ENCODE results near the gene RIOX2.
A peak's percentile ranks its signal among the peaks of the same experiment; 100 is the strongest.

RIOX2 gene

GRCh38 chr3:97988784-97989568 is 16.7 kb upstream of the RIOX2 start:
- ATAC-seq: no peak

- no peak for ATAC-seq
These were observed 15.1 kb upstream of the RIOX2 start for GRCh38 chr3:97987306-97987705.

- ATAC-seq: no peak
These were observed 11.8 kb upstream of the RIOX2 start for GRCh38 chr3:97983933-97984491.

- ATAC-seq: peak; percentile 48 to 58
These were observed 9.7 kb upstream of the RIOX2 start for GRCh38 chr3:97981886-97982285.

GRCh38 chr3:97979610-97980009 is 7.4 kb upstream of the RIOX2 start:
- ATAC-seq: no peak

GRCh38 chr3:97975466-97975865 is 3.2 kb upstream of the RIOX2 start:
- ATAC-seq: no peak

GRCh38 chr3:97974996-97975395 is 2.8 kb upstream of the RIOX2 start:
- no peak for ATAC-seq

- no peak for ATAC-seq
These were observed 745 bp upstream of the RIOX2 start for GRCh38 chr3:97972976-97973375.

- no peak for ATAC-seq
These were observed 1.1 kb downstream of the RIOX2 start for GRCh38 chr3:97970956-97971620.

- ATAC-seq: no peak
These were observed 2.1 kb downstream of the RIOX2 start for GRCh38 chr3:97970156-97970555.

- no peak for ATAC-seq
These were observed 2.7 kb downstream of the RIOX2 start for GRCh38 chr3:97969541-97969940.

GRCh38 chr3:97968376-97968775 is 3.9 kb downstream of the RIOX2 start:
- ATAC-seq: no peak

GRCh38 chr3:97967966-97968365 is 4.3 kb downstream of the RIOX2 start:
- no peak for ATAC-seq

- no peak for ATAC-seq
These were observed 11.1 kb downstream of the RIOX2 start for GRCh38 chr3:97960993-97961766.

- no peak for ATAC-seq
These were observed 11.7 kb downstream of the RIOX2 start for GRCh38 chr3:97960551-97960950.

GRCh38 chr3:97959872-97960271 is 12.4 kb downstream of the RIOX2 start:
- ATAC-seq: no peak

GRCh38 chr3:97958796-97959195 is 13.4 kb downstream of the RIOX2 start:
- ATAC-seq: no peak

GRCh38 chr3:97958396-97958795 is 13.8 kb downstream of the RIOX2 start:
- ATAC-seq: no peak

GRCh38 chr3:97957617-97958311 is 14.5 kb downstream of the RIOX2 start:
- no peak for ATAC-seq

GRCh38 chr3:97956051-97956450 is 16.2 kb downstream of the RIOX2 start:
- ATAC-seq: no peak

- ATAC-seq: no peak
These were observed 17.9 kb downstream of the RIOX2 start for GRCh38 chr3:97954228-97954827.

- ATAC-seq: no peak
These were observed 19.4 kb downstream of the RIOX2 start for GRCh38 chr3:97952872-97953271.

All from activated CD4-positive, CD25-positive, alpha-beta regulatory T cell treated with anti-CD3 and anti-CD28 coated beads, Interleukin-2, amount 50 U/mL, for 24 hours (primary cell).